Measurements from ENCODE around the gene PDE1C. TPM values are rescaled to one million over a fixed set of nuclear protein-coding genes. Genes with fewer than 3 reads are reported as not detected.

Gene PDE1C
- total and polyA plus RNA-seq, 2 of the 4 experiments (the other 2 are of a cell fraction): 14.2 to 61.5 TPM

DNA sequence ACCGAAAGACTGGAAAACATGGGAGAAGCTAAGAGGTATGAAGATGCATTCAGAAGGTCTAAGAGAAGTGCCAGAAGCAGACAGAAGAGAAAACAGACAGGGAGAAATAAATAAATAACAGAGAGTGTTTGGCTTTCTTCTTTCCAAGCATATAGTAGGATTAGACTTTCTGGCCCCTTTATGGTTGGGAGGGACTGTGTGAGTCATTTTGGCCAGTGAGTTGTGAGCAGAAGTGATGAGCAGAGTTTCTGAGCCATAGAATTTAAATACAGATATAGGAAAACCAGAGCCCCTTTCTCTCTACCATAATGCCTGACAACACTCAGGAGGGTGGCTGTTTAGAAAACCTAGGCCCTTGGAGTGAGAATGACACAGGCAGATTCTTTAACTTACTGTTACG is 212.2 kb downstream of the PDE1C start:
- Histone ChIP-seq H3K9ac (ENCODE audit: low read depth, low read length) (no peak overlapping the region), H3K27ac (ENCODE audit: insufficient read depth, low read length) (no peak overlapping the region), H3K4me3 (ENCODE audit: insufficient read depth, low read depth, low read length) (no peak overlapping the region), H3K27me3 (ENCODE audit: control insufficient read depth, insufficient read depth, low read length) (no peaks in the 10 kb centered on the region), H3K18ac (ENCODE audit: low read depth, low read length) (no peak overlapping the region; the same call in 1 of the 2 replicates), H3K9me1 (ENCODE audit: insufficient read depth, low read length) (no peaks in the 10 kb centered on the region), H4K91ac (ENCODE audit: insufficient read depth, low read depth, low read length) (no peak overlapping the region), H4K8ac (ENCODE audit: low read depth in 2 of 2, low read length in 2 of 2) (no peak overlapping the region), H3K14ac (replicated peaks; ENCODE audit: low read depth, low read length) (no peak overlapping the region), H2BK120ac (ENCODE audit: low read depth, low read length) (no peak overlapping the region), H3K9me3 (ENCODE audit: control insufficient read depth, insufficient read depth, low read length) (no peaks in the 10 kb centered on the region; the same call in 1 of the 2 replicates), H2AK9ac (replicated peaks; ENCODE audit: low read depth, low read length, poor library complexity) (no peak overlapping the region), H3K79me1 (ENCODE audit: low read depth in 1 of 2, low read length in 2 of 2) (no peaks in the 10 kb centered on the region; a peak in 1 of 4 replicates), H3K4ac (ENCODE audit: low read depth, low read length) (no peak overlapping the region), H3K4me2 (ENCODE audit: low read depth, low read length) (no peak overlapping the region), H2BK20ac (ENCODE audit: low read depth, low read length) (no peak overlapping the region), H3K56ac (ENCODE audit: extremely low read depth, insufficient read depth, low read length) (no peak overlapping the region), H2BK15ac (ENCODE audit: low read depth, low read length) (no peak overlapping the region), H2BK5ac (ENCODE audit: low read depth, low read length, poor library complexity, severe bottlenecking) (no peak overlapping the region), H3K4me1 (ENCODE audit: control insufficient read depth, insufficient read depth, low read length) (no peaks in the 10 kb centered on the region; the same call in 1 of the 2 replicates), H4K5ac (ENCODE audit: low read depth, low read length) (no peak overlapping the region), H2AFZ (replicated peaks; ENCODE audit: low read length, poor library complexity) (no peak overlapping the region), H2AK5ac (ENCODE audit: low read depth, low read length) (no peak overlapping the region), H4K20me1 (ENCODE audit: insufficient read depth, low read length) (no peaks in the 10 kb centered on the region), H3K36me3 (ENCODE audit: control insufficient read depth, insufficient read depth, low read length) (no peaks in the 10 kb centered on the region), H3K23ac (ENCODE audit: low read depth, low read length) (no peak overlapping the region)
- DNase-seq (peak; percentile 29), ATAC-seq (ENCODE audit: low read depth) (peak; percentile 44; the same call in 1 of the 2 replicates)
- in situ Hi-C loops (cut with MboI; ENCODE audit: low sequenced_read_pairs): no loop called here
- intact Hi-C loops (cut with micrococcal nuclease): no loop called here
- dilution Hi-C loops (cut with HindIII; ENCODE audit: low sequenced_read_pairs, unreplicated experiment): no loop called here
- TF ChIP-seq MXI1 (IDR thresholded peaks at IDR 0.05; ENCODE audit: borderline replicate concordance, low read depth, low read length) (no peak), POLR2A (IDR thresholded peaks at IDR 0.05; ENCODE audit: low read depth, low read length) (no peak), CEBPB (IDR thresholded peaks at IDR 0.05; ENCODE audit: low read depth, low read length) (no peak), SMC3 (IDR thresholded peaks at IDR 0.05; ENCODE audit: low read depth, low read length) (no peak), NFE2L2 (IDR thresholded peaks at IDR 0.05; ENCODE audit: low read depth, low read length) (no peak), FOS (IDR thresholded peaks at IDR 0.05; ENCODE audit: low read depth, low read length) (no peak), RCOR1 (IDR thresholded peaks at IDR 0.05; ENCODE audit: insufficient replicate concordance, low read length) (no peak), BHLHE40 (IDR thresholded peaks at IDR 0.05; ENCODE audit: low read depth, low read length) (no peak), MAZ (IDR thresholded peaks at IDR 0.05; ENCODE audit: borderline replicate concordance, low read depth, low read length) (no peak), RFX5 (IDR thresholded peaks at IDR 0.05; ENCODE audit: low read depth, low read length) (no peak), MAFK (IDR thresholded peaks at IDR 0.05; ENCODE audit: low read depth, low read length) (no peak), CHD1 (IDR thresholded peaks at IDR 0.05; ENCODE audit: low read depth, low read length) (no peak), RAD21 (IDR thresholded peaks at IDR 0.05; ENCODE audit: low read length) (no peak)
- TF ChIP-seq, protein P1, sequence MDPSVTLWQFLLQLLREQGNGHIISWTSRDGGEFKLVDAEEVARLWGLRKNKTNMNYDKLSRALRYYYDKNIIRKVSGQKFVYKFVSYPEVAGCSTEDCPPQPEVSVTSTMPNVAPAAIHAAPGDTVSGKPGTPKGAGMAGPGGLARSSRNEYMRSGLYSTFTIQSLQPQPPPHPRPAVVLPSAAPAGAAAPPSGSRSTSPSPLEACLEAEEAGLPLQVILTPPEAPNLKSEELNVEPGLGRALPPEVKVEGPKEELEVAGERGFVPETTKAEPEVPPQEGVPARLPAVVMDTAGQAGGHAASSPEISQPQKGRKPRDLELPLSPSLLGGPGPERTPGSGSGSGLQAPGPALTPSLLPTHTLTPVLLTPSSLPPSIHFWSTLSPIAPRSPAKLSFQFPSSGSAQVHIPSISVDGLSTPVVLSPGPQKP (IDR thresholded peaks at IDR 0.05; ENCODE audit: borderline replicate concordance, low read depth, low read length): no peak
- TF ChIP-seq, protein P2, sequence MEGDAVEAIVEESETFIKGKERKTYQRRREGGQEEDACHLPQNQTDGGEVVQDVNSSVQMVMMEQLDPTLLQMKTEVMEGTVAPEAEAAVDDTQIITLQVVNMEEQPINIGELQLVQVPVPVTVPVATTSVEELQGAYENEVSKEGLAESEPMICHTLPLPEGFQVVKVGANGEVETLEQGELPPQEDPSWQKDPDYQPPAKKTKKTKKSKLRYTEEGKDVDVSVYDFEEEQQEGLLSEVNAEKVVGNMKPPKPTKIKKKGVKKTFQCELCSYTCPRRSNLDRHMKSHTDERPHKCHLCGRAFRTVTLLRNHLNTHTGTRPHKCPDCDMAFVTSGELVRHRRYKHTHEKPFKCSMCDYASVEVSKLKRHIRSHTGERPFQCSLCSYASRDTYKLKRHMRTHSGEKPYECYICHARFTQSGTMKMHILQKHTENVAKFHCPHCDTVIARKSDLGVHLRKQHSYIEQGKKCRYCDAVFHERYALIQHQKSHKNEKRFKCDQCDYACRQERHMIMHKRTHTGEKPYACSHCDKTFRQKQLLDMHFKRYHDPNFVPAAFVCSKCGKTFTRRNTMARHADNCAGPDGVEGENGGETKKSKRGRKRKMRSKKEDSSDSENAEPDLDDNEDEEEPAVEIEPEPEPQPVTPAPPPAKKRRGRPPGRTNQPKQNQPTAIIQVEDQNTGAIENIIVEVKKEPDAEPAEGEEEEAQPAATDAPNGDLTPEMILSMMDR (conservative IDR thresholded peaks at IDR 0.05; ENCODE audit: low read depth, low read length): no peak
- TF ChIP-seq, protein P3, sequence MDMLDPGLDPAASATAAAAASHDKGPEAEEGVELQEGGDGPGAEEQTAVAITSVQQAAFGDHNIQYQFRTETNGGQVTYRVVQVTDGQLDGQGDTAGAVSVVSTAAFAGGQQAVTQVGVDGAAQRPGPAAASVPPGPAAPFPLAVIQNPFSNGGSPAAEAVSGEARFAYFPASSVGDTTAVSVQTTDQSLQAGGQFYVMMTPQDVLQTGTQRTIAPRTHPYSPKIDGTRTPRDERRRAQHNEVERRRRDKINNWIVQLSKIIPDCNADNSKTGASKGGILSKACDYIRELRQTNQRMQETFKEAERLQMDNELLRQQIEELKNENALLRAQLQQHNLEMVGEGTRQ (IDR thresholded peaks at IDR 0.05; ENCODE audit: low read depth, low read length): no peak
- ChIA-PET CTCF (no interaction called here), POLR2A (ENCODE audit: unreplicated experiment) (no interaction called here)
- no CpG with 5 or more reads among the region's 2 CpGs for WGBS, 2 experiments (ENCODE audit: extremely low coverage in 2 of 2, insufficient read length in 1 of 2)
- BruUV-seq (replicated peaks): no TSS peak

All from IMR-90 (cell line).